ENCODE measurements around the gene NELFE. TPM values are rescaled to one million over a fixed set of nuclear protein-coding genes. Genes with fewer than 3 reads are reported as not detected.

NELFE gene
- 68.3 TPM for total RNA-seq (2021; ENCODE audit: unreplicated experiment)
- polyA plus RNA-seq (2012) = 79.4 and 88.7 TPM in 2 replicates
- Bru-seq, nascent RNA = percentile 80 among the genes with signal in this experiment
- percentile 79 among the genes with signal in this experiment for BruChase-seq, experiment 1, labeled RNA remaining after a 6-hour chase
- percentile 72 among the genes with signal in this experiment for BruChase-seq, experiment 2, labeled RNA remaining after a 2-hour chase
- long read RNA-seq, transcript NELFE-202 (11 exons, 1,584 nt) = major isoform, 105 of 147 reads
- long read RNA-seq, transcript NELFE-208 (10 exons, 1,543 nt) = minor isoform, 6 of 147 reads
- long read RNA-seq, partial matches to known transcripts = 13 of 147 reads
- long read RNA-seq, other reads (novel, unspliced or antisense) = 23 of 147 reads

- ATAC-seq (peak; percentile 98), DNase-seq (ENCODE audit: low read depth, low spot score) (peak; percentile 95)
- no peaks in the 10 kb centered on the region for H3K27me3 ChIP-seq (ENCODE audit: insufficient read depth, low read length)
- H3K9me3 ChIP-seq (ENCODE audit: control insufficient read depth in 1 of 2, insufficient read depth in 1 of 2, low read depth in 1 of 2, low read length in 2 of 2) = no peaks in the 10 kb centered on the region
- no peaks in the 10 kb centered on the region for H4K20me1 ChIP-seq (ENCODE audit: insufficient read depth)
- H3K4me3 ChIP-seq (replicated peaks in 1 of 2; ENCODE audit: low read depth in 1 of 2, low read length in 2 of 2) = peak within 1 kb of the TSS; percentile 95 to 100
- POLR2A ChIA-PET = interaction anchor here (0.8 to 1.8 kb wide), 4 partner anchors 9 to 96 kb away, joined by 3 to 9 read pairs (median 3); partner anchors contain the start of genes DXO and NEU1
- peak within 1 kb of the TSS; percentile 76 for H3K27ac ChIP-seq (ENCODE audit: low read depth, low read length)
- H3K9ac ChIP-seq (ENCODE audit: low read length) = peak within 1 kb of the TSS; percentile 95
- TSS peak; percentile 75 for BruUV-seq (replicated peaks)
- RAD21 ChIA-PET (ENCODE audit: low non-redundant PET in 1 of 2, low total read pairs in 2 of 2, uncharacterized antibody in 2 of 2, unreplicated experiment in 2 of 2) = interaction anchor here in 1 of 2 experiments (1.5 kb wide), 1 partner anchor 13 kb away, joined by 4 read pairs; the partner anchor contains the start of gene DXO
- peaks cover 14 to 17% of the 10 kb centered on the region in 2 experiments for H3K4me1 ChIP-seq (ENCODE audit: control insufficient read depth in 1 of 2, insufficient read depth in 2 of 2, low read length in 2 of 2)
- peaks cover 46 to 48% of the 10 kb centered on the region in 2 experiments for H3K36me3 ChIP-seq (ENCODE audit: control insufficient read depth in 1 of 2, insufficient read depth in 2 of 2, low read length in 2 of 2)
- peak within 1 kb of the TSS; percentile 98 for H3K4me2 ChIP-seq (ENCODE audit: low read length)
- no peak within 1 kb of the TSS for H2AFZ ChIP-seq (ENCODE audit: low read depth, low read length, poor library complexity, severe bottlenecking)
- peaks cover 41% of the 10 kb centered on the region for H3K79me2 ChIP-seq (ENCODE audit: insufficient read depth, low read length)
- intact Hi-C loops (cut with micrococcal nuclease) = loop anchor here (1.0 kb wide), 1 partner anchor 13 kb away; the partner anchor contains the start of gene DXO
- H3K9me2 ChIP-seq (ENCODE audit: insufficient read depth) = no peaks in the 10 kb centered on the region
- CTCF ChIA-PET = no interaction called here
- TF ChIP-seq RAD21 (IDR thresholded peaks at IDR 0.05; ENCODE audit: low read depth) = no peak
- TF ChIP-seq ZFX (IDR thresholded peaks at IDR 0.05) = peak; percentile 56; the same call in 1 of the 2 replicates
- peak; percentile 91 for TF ChIP-seq MAX (IDR thresholded peaks at IDR 0.05)
- peak; percentile 92 for TF ChIP-seq SIN3A (IDR thresholded peaks at IDR 0.05; ENCODE audit: low read depth)
- TF ChIP-seq SP1 (IDR thresholded peaks at IDR 0.05; ENCODE audit: low read depth) = peak; percentile 95
- TF ChIP-seq CTCF (IDR thresholded peaks at IDR 0.05 in 2 of 3, conservative IDR thresholded peaks at IDR 0.05 in 1 of 3; ENCODE audit: borderline replicate concordance in 1 of 3, insufficient read depth in 1 of 3, low read depth in 2 of 3, low read length in 2 of 3) = no peak
- TF ChIP-seq TCF7L2 (IDR thresholded peaks at IDR 0.05; ENCODE audit: borderline replicate concordance, extremely low read depth, insufficient read depth, insufficient read length) = peak; percentile 38
- no peak for TF ChIP-seq CEBPB (IDR thresholded peaks at IDR 0.05; ENCODE audit: low read depth)
- no peak for TF ChIP-seq ATF3 (IDR thresholded peaks at IDR 0.05)
- TF ChIP-seq SRF (IDR thresholded peaks at IDR 0.05; ENCODE audit: low read depth) = peak; percentile 95
- peak; percentile 50 for TF ChIP-seq POLR2A (IDR thresholded peaks at IDR 0.05; ENCODE audit: borderline replicate concordance, extremely low read depth, insufficient read depth, insufficient read length)
- TF ChIP-seq ELF1 (IDR thresholded peaks at IDR 0.05; ENCODE audit: borderline replicate concordance, low read depth) = peak; percentile 100
- TF ChIP-seq JUND (IDR thresholded peaks at IDR 0.05) = no peak
- TF ChIP-seq REST (IDR thresholded peaks at IDR 0.05; ENCODE audit: low read depth) = no peak
- TF ChIP-seq EZH2phosphoT487 (IDR thresholded peaks at IDR 0.05; ENCODE audit: borderline replicate concordance) = no peak
- no peak for TF ChIP-seq EZH2 (IDR thresholded peaks at IDR 0.05)
- TF ChIP-seq EGR1 (IDR thresholded peaks at IDR 0.05; ENCODE audit: low read depth) = peak; percentile 79
- peak; percentile 70; the same call in 1 of the 2 replicates for TF ChIP-seq CBX3 (IDR thresholded peaks at IDR 0.05; ENCODE audit: low read depth)
- no peak for TF ChIP-seq FOSL1 (IDR thresholded peaks at IDR 0.05; ENCODE audit: low read depth)
- peak; percentile 94 for TF ChIP-seq POLR2AphosphoS5 (IDR thresholded peaks at IDR 0.05; ENCODE audit: low read depth, low read length)
Observed at GRCh38 chr6:31958741-31959739, at the start of gene NELFE, which contains the start of gene SKIC2. Gene NELFE, minus strand, starts transcription at chr6:31958971. Its CDS starts 525 bp downstream, at chr6:31958446. Gene SKIC2, plus strand, starts transcription at chr6:31959175. Its CDS starts 18 bp downstream, at chr6:31959193.
